GM21619 (cell line): ENCODE measurements around the gene CFHR4.
"Not testable (repeated sequence)": the region's sequence is repeated elsewhere in the genome, so short reads cannot be mapped to it uniquely, and the experiment has no call there.

Source experiments
- ATAC-seq: cut with Tn5 transposase; IDR thresholded peaks from one replicate; pipeline ENCODE4 v1.9.1; 2021; ENCODE audit not compliant: unreplicated experiment

Gene CFHR4

DNA sequence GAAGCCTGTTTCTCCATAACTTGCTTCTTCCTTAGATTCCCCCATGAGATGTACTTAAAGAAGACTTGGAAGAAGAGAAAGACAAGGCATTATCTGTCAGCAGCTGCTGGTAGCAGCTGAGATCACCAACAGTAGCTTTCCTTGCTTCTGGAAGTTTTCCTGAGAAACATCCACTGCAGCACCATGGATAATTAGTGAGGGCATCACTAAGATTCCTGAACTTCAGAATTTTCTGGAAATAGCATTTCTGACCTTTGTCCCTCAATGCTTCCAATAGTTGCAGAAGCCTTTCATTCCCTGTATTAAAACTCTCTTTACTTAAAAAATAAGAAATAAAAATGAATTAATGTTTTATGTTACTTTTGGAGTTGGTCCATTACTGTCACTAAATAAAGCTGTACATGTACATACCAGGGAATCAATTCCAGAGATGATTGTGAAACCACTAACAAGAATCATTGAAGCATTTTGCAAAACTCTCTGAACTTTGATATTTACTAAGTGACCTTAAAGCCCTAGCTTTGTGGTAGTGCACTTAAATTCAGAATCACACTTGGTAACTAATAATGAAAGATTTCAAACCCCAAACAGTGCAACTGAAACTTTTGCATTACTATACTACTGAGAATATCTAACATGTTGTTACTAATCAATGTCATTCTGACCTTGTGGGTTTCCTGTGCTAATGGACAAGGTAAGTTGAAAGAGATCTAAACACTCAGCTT lies at the start of gene CFHR4:
CFHR4 (plus strand) TSS at position 538 of the 725 bp plus-strand sequence; CDS start at position 637, 99 bp downstream.
- peak; percentile 97 for ATAC-seq

DNA sequence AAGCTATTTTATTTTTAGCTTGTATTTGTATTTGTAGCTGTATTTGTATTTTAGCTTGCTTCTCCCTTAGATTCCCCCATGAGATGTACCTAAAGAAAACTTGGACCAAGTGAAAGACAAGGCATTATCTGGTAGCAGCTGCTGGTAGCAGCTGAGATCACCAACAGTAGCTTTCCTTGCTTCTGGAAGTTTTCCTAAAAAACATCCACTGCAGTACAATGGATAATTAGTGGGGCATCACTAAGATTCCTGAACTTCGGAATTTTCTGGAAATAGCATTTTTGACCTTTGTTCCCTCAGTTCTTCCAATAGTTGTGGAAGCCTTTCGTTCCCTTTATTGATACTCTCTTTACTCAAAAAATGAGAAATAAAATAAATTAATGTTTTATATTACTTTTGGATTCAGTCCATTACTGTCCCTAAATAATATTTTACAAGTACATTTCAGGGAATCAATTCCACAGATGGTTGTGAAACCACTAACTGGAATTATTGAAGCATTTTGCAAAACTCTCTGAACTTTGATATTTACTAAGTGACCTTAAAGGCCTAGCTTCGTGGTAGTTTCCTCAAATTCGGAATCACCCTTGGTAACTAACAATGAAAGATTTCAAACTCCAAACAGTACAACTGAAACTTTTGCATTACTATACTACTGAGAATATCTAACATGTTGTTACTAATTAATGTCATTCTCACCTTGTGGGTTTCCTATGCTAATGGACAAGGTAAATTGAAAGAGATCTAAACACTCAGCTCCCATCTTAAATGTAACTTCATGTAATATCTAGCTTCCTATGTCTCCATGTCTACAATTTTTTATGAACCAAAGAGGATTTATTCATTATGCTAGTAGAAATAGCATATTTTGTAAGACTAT lies 38.0 kb upstream of the CFHR4 start:
- ATAC-seq, result peak; percentile 61

DNA sequence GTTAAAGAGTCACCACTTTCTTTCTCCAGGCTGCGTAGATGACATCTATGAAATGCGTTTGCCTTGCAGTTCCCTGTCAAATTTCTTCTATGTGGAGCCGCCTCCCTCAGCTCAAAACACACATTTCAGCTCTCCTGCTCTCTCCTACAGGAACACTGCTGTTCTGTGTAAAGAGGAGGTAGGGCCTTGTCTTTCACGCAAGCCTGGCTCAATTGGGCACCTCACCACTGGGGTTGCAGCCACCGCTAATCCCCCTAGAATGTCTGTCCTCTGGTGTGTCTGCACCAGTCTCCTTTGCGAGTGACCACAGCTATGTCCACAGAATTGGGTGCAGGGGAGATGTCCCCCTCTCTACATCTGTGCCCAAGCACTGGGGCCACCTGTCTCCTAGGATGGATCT lies 31.8 kb upstream of the CFHR4 start:
- ATAC-seq, result no peak

DNA sequence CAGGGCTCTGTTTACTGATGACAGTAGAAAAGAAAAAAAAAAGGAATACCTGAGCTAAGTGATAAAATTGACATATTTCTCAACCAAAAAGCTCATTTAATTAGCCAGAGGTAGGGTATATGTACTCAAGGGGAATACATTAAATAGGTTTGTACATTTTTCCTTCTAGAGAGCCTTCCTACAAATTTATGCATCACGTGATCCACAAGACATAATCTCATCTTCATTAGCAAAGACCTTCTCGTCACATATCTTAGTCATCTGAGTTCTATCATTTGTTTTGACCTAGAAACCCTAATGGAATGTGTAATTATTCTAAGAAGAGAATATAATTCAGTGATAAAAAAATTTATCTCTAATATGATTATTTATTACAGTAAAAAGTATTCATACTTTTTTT lies 30.7 kb upstream of the CFHR4 start:
- no peak for ATAC-seq

DNA sequence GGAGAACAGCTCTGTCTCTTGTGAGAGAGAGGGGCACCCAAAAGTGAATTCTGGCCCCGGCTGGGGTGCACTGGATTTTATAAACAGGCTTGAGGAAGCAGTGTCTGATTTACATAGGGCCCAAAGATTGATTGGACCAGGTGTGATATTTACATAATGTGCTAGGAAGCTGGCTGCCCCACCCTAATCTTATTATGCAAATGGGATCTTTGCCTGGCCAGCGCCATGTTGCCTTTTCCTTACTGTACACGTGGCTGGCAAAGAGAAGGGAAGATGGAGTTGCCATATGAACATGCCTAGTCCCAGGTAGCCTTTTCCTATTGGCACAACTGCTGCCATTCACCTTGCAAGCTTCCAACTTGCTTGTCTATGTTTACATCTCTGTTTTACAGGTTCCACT lies 29.0 kb upstream of the CFHR4 start:
- ATAC-seq, result no peak

DNA sequence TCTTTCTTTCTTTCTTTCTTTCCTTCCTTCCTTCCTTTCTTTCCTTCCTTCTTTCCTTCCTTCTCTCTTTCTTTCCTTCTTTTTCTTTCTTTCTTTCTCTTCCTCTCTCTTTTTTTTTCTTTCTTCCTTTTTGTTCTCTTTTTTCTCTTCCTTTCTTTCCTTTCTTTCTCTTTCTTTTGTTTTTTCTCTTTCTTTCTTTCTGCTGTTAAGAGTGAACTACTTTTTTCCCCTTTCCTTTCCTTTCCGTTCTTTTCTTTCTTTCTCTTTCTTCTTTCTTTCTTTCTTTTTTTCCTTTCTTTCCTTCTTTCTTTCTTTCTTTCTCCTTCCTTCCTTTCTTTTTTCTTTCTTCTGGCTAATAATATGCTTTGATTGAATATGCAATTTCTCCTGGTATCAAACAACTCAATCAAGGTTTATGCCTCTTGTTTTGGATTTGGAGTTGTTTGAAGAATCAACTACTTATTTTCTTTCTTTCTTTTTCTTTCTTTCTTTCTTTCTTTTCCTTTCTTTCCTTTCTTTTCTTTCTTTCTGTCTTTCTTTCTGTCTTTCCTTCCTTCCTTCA lies 27.4 kb upstream of the CFHR4 start:
- no peak for ATAC-seq

DNA sequence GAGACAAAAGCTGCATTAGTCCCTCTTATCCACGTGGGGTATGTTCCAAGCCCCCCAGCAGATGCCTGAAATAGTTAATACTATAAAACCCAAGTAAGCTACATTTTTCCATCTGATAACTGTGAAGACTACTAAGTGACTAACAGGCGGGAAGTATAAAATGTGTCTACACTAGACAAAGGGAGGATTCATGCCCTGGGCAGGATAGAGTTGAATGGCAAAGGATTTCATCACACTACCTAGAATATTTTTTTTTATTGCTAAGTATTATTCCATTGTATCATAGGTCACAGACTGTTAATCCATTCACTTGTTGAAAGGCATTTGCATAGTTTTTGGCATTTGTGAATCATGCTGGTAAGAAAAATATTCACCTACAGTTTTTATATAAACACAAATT lies 26.4 kb upstream of the CFHR4 start:
- ATAC-seq, result no peak

DNA sequence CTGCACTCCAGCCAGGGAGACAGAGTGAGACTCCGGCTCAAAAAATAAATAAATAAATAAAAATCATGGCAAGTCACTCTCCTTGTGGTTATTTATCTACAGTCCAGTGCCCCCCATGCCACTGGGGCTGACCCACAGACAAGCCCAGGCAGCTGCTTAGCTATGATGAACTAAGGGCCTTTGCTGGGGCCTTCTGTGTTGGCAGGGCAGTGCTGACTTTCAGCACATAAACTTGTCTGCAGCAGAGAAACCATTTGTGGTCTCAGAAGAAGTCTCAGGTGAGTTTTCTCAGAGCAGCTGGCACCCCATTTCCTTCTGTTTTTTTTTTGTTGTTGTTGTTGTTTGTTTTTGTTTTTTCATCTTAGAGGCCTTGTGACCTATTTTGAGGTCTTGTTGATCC lies 20.9 kb upstream of the CFHR4 start:
- ATAC-seq, result no peak

DNA sequence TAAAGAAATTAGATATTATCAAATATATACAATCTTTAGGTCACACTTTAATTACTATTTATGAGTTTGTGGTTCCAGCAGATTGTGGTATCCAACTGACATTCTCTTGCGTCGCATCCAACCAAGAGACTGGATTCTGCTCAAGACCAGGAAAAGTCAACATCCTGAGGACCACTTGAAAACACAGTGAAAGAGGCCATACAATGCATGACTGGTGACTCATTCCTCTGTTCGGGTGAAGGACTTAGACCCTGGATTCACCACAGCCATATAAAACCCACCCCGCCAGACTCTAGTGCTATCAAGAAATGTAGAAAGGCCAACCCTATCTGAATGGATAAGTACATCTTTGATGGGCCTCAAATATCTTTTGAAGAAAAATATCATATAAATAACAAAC lies 14.5 kb upstream of the CFHR4 start:
- no peak for ATAC-seq

DNA sequence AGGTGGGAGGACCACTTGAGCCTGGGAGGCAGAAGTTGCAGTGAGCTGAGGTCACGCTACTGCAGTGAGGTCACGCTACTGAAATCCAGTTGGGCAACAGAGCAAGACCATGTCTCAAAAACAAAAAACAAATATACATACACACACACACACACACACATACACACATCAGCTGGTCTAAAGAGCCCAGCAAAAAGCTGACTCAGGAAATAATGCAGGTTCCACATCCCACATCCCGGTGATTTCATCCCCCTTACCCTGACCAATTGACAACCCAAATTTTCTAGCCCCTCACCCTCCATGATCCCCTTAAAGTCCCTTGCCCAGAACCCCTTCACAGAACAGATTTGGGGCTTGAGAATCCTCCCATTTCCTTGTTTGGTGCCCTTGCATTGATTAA lies 11.9 kb upstream of the CFHR4 start:
- no peak for ATAC-seq

DNA sequence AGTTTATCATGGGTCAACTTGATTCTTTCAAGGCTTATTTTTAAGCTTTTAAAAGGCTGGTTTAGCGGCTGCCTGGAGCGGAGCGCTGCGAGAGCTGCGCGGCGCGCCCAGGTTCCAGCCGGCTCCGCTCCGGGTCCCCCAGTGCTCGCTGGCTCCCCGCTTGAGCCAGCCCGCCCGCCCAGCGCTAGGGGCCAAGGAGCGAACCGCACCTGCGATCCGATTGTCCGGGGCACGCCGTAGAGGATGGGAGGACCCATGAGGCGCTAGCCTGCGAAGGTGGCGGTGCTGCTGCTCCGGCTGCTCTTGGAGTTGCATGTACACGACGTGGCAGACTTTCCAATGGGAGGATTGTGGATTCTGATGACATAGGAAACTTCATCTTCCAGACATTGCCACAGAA lies 9.9 kb upstream of the CFHR4 start:
- ATAC-seq, result no peak

DNA sequence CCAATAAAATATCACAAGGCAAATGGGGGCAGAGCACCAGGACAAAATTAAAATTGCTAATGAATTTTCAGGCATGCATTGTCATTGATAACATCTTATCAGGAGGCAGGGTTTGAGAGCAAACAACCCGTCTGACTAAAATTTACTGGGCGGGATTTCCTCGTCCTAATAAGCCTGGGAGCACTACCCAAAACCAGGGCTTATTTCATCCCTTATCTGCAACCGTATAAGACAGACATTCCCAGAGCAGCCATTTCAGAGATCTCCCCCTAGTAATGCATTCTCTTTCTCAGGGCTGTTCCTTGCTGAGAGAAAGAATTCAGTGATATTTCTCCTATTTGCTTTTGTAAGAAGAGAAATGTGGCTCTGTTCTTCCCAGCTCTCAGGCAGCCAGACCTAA lies 1.3 kb upstream of the CFHR4 start:
- not testable (repeated sequence) for ATAC-seq

DNA sequence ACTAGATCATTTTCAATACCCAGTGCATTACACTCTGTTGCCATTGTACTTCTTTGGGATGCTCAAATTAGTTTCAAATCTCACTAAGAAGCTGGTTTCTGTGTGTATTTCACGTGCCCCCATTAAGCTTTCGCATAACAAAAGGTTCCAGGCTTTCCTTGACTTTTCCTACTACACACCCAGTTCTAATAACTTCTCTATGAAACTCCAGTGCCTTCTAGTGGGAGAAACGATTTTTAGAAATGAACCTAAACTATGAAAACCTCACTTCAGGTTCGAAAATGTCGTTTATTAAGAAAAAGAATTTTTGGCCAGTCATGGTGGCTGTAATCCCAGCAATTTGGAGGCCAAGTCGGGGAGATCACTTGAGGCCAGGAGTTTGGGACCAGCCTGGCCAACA lies 2.8 kb downstream of the CFHR4 start:
- no peak for ATAC-seq

DNA sequence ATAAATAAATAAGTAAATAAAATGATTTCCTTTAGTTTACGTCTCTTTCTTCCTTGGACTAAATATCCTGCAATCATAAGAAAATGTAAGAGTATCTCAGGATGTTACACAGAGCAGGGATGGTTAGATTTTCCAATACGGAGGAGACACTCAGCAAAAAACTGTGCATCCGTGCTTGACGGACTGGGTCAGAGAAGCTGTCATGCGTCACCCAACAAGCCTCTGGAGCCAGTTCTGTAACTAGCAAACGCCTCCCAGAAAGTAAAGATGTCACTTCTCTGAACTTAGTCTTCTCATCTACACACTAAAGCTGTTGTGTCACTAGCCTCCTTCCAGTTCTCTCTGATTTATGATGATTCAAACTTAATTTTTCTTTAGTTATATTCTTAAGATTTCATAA lies 3.4 kb downstream of the CFHR4 start:
- ATAC-seq, result no peak

DNA sequence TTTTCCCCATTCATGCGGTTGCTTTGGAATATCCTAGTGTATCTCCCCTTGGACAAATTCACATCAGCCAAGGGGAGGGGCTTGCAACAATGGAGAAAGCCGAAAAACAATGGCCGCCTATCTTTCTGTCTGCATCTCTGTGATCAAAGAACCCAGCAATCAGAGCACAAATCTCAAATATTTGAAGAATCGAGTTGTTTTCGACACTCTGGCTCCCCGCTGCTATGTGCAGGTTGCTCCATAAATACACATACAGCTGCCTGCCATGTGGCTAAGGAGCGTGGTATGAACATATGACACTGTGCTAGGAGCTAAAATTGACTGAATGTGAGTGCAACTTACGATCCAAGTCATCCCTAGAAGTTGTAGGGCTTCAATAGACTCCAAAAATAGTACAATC lies 8.5 kb downstream of the CFHR4 start:
- ATAC-seq, result no peak

DNA sequence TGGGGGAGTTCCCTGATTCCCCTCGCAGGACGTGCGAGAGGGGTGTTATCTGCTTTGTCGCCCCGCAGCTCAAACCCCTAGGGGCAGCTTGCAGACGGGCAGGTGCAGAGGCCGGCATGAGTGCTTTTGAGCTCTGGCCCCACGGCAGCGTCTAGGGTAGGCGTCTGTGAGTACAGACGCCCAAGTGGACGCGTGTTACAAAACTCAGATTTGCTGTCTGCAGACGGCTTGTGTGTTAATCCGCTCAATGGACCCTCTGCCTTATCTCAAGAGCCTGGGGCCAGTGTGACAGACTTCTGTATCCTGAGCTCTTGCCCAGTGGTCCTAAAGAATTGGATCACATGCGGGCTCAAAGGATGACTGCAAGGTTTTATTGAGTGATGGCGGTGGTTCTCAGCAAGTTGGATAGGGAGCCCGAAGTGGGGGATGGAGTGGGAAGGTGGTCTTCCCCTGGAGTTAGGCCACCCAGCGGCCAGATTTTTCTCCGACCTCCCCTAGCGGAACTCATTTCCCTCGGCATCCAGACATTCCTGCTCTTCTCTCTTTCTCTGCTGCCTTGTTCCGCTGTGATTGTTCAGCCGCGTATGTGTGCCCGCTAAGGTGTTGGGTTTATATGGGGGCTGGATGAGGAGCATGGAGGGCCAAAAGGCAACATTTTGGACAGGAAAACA lies 9.4 kb downstream of the CFHR4 start:
- no peak for ATAC-seq

DNA sequence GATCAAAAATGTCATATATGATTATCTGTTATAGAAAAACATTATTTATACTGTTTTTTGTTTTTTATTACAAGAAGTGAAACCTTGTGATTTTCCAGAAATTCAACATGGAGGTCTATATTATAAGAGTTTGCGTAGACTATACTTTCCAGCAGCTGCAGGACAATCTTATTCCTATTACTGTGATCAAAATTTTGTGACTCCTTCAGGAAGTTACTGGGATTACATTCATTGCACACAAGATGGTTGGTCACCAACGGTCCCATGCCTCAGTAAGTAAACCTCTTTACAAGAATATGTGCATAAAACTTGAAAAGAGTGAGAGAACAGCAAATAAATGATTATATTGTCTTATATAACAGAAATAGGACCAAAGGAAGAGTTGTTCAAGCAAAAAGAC lies 14.5 kb downstream of the CFHR4 start:
- no peak for ATAC-seq

DNA sequence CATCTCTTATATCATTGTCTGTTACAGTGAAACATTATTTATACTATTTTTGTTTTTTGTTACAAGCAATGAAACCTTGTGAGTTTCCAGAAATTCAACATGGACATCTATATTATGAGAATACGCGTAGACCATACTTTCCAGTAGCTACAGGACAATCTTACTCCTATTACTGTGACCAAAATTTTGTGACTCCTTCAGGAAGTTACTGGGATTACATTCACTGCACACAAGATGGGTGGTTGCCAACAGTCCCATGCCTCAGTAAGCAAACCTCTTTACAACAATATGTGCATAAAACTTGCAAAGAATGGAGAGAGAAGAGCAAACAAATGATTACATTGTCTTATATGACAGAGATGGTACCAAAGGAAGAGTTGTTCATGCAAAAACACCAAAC lies 22.4 kb downstream of the CFHR4 start:
- ATAC-seq, result no peak

DNA sequence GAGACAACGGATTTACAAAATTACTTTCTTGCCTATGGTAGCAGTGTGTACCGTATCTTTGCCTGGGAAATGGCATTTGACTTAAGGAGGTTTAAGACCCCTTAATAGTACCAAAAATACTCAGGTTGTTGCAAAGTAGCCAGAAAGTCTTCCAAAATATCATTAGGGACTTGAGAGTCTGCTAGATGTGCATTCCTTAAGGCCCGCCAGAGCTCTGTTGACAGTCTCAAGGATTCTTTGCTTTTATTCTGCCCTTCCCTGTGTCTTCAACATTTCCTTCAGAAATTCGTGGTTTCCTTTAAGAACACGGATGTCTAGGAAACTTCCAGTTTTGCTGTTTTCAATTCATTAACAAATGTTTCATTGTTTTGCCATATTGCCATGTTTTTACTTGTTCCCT lies 24.4 kb downstream of the CFHR4 start:
- ATAC-seq, result not testable (repeated sequence)

DNA sequence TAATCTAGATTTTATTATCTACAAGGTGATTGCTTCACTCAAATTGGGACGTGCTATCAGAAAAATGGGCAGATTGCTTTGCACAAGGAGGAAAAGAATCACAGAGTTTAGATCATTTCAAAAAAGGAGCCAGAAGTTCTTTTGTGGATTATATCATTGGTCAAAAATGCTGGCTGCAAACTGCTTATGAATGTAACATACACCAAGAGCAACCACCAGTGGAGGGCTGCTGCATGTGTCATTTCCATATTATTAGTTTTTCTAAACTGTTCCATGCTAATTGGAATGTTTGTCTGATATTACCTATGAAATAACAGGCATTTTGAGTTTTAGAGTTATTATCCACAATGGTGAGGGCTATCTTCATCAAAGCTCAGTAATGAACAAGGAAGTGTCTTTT lies 39.0 kb downstream of the CFHR4 start:
- not testable (repeated sequence) for ATAC-seq

DNA sequence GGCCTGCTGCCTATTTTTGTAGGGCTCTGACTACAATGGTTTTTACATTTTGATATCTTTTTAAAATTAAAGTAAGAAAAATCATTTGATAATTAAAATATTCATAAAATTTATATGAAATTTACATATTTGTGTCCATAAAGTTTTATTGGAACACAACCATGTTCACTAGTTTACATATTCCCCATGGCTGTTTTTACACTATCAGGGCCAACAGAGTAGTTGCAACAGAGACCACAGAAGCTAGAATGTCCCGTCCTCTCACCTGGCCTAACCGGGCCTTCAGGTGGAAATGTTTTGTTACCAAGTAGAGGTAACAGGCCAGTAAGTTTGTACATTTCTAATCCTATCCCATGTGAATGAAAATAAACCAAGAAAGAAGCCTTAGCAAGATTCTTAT lies 45.0 kb downstream of the CFHR4 start:
- ATAC-seq, result not testable (repeated sequence)
